Mesenchymal stem cell (in vitro differentiated cells and primary cell): Measurements from ENCODE around the gene DPP6.
"Not testable (repeated sequence)": the region's sequence is repeated elsewhere in the genome, so short reads cannot be mapped to it uniquely, and the experiment has no call there.

Experiments
- DNase-seq: peaks from one replicate; pipeline ENCODE4 v3.0.0-alpha.2; 2013
- H2AFZ ChIP-seq: one replicate; pipeline ENCODE4 v1.6.1; 2013; ENCODE audit warnings: low read depth, mild to moderate bottlenecking, control low read depth, inconsistent platforms, low read length, moderate library complexity
- H2AK5ac ChIP-seq: 2 replicates; pipeline ENCODE4 v1.6.1; 2013; ENCODE audit warnings: low read length, moderate library complexity, mild to moderate bottlenecking, inconsistent platforms; ENCODE audit not compliant: severe bottlenecking
- H2BK120ac ChIP-seq: one replicate; pipeline ENCODE4 v1.6.1; 2013; ENCODE audit warnings: low read depth, mild to moderate bottlenecking, inconsistent platforms, low read length, moderate library complexity
- H2BK12ac ChIP-seq, 2 experiments: one replicate each; pipeline ENCODE4 v1.6.1; 2013; ENCODE audit warnings: inconsistent platforms in 2 of 2, low read length in 2 of 2, mild to moderate bottlenecking in 2 of 2, moderate library complexity in 2 of 2, control low read depth in 1 of 2
- H2BK15ac ChIP-seq: one replicate; pipeline ENCODE4 v1.6.1; 2013; ENCODE audit warnings: mild to moderate bottlenecking, low read depth, inconsistent platforms; ENCODE audit not compliant: poor library complexity, severe bottlenecking
- H2BK5ac ChIP-seq: 2 replicates; pipeline ENCODE4 v1.6.1; 2013; ENCODE audit warnings: low read depth, mild to moderate bottlenecking, low read length, control low read depth, inconsistent platforms; ENCODE audit not compliant: poor library complexity, severe bottlenecking
- H3K14ac ChIP-seq, 2 experiments: one replicate each; pipeline ENCODE4 v1.6.1; 2013; ENCODE audit warnings: inconsistent platforms in 2 of 2, low read length in 2 of 2, control low read depth in 1 of 2, mild to moderate bottlenecking in 1 of 2, moderate library complexity in 1 of 2
- H3K18ac ChIP-seq, 2 experiments: one replicate each; pipeline ENCODE4 v1.6.1; 2013; ENCODE audit warnings: inconsistent platforms in 2 of 2, low read length in 2 of 2, control low read depth in 1 of 2, low read depth in 1 of 2, mild to moderate bottlenecking in 1 of 2
- H3K23ac ChIP-seq, 2 experiments: one replicate each; pipeline ENCODE4 v1.6.1; 2013; ENCODE audit warnings: inconsistent platforms in 2 of 2, low read length in 2 of 2, mild to moderate bottlenecking in 2 of 2, moderate library complexity in 2 of 2, control low read depth in 1 of 2
- H3K27ac ChIP-seq: 2 replicates; pipeline ENCODE4 v1.5.1; 2013; ENCODE audit warnings: mild to moderate bottlenecking, moderate library complexity, low read length, control low read depth, inconsistent platforms; ENCODE audit not compliant: poor library complexity, severe bottlenecking
- H3K27me3 ChIP-seq, 2 experiments: 2 replicates each; pipeline versions ENCODE4 v1.6.1 to v1.7.0; 2013; ENCODE audit warnings: low read length in 2 of 2, mild to moderate bottlenecking in 2 of 2, moderate library complexity in 2 of 2, control low read depth in 1 of 2, inconsistent platforms in 1 of 2; ENCODE audit not compliant: control insufficient read depth in 1 of 2, insufficient read depth in 1 of 2
- H3K36me3 ChIP-seq, 2 experiments: 2 replicates each; pipeline versions ENCODE4 v1.6.1 to v1.7.0; 2013; ENCODE audit warnings: low read length in 2 of 2, control low read depth in 1 of 2, inconsistent platforms in 1 of 2, low read depth in 1 of 2, mild to moderate bottlenecking in 1 of 2; ENCODE audit not compliant: insufficient read depth in 2 of 2, control insufficient read depth in 1 of 2
- H3K4ac ChIP-seq, 2 experiments: one replicate each; pipeline ENCODE4 v1.6.1; 2013; ENCODE audit warnings: inconsistent platforms in 2 of 2, low read length in 2 of 2, mild to moderate bottlenecking in 2 of 2, moderate library complexity in 2 of 2, control low read depth in 1 of 2, low read depth in 1 of 2
- H3K4me1 ChIP-seq: 2 replicates; pipeline ENCODE4 v1.6.1; 2013; ENCODE audit warnings: low read depth, low read length, control low read depth; ENCODE audit not compliant: control insufficient read depth, insufficient read depth
- H3K4me2 ChIP-seq: 2 replicates; pipeline ENCODE4 v1.6.1; 2013; ENCODE audit warnings: low read length, mild to moderate bottlenecking, inconsistent platforms; ENCODE audit not compliant: poor library complexity, severe bottlenecking
- H3K4me3 ChIP-seq, 2 experiments: 2 replicates each; pipeline versions ENCODE4 v1.5.1 to v1.7.0; 2013; ENCODE audit warnings: low read length in 2 of 2, mild to moderate bottlenecking in 2 of 2, control low read depth in 1 of 2, low read depth in 1 of 2; ENCODE audit not compliant: insufficient read depth in 1 of 2
- H3K79me1 ChIP-seq: replicated peaks from 2 replicates; pipeline ENCODE4 v1.6.1; 2013; ENCODE audit warnings: mild to moderate bottlenecking, control low read depth, low read length, inconsistent platforms; ENCODE audit not compliant: poor library complexity, severe bottlenecking
- H3K9ac ChIP-seq: 2 replicates; pipeline ENCODE4 v1.7.0; 2013; ENCODE audit warnings: mild to moderate bottlenecking, low read length, moderate library complexity
- H3K9me3 ChIP-seq: 2 replicates; pipeline ENCODE4 v1.7.0; 2013; ENCODE audit warnings: mild to moderate bottlenecking, low read length; ENCODE audit not compliant: control insufficient read depth
- H4K8ac ChIP-seq: one replicate; pipeline ENCODE4 v1.6.1; 2013; ENCODE audit warnings: inconsistent platforms, mild to moderate bottlenecking, low read length, moderate library complexity
- H4K91ac ChIP-seq: one replicate; pipeline ENCODE4 v1.6.1; 2013; ENCODE audit warnings: mild to moderate bottlenecking, low read length, inconsistent platforms
- WGBS: methylation state at CpG from one replicate; pipeline ENCODE4 v1.1.7; 2013; ENCODE audit warnings: mixed read lengths; 5-methylcytosine and 5-hydroxymethylcytosine counted together

The DPP6 gene

DNA sequence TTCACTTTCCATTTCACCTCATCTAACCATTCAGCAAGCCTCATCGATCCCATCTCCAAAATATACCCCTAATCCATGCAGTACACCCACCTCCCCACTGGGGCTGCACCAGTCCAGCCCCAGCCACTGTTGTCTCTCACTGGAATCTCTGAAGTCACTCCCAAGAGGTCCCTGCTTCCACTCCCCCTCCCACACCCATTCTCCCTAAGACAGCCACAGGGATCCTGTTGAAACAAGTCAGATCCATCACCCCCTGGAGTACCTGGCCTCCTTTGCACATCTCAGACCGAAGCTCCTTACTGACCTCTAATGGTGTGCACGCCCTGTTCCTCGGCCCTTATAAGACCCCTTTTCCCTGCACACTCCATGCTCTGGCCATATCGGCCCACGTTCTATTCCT is 36.6 kb upstream of the DPP6 start:
- H3K9ac ChIP-seq, H4K91ac ChIP-seq, H3K14ac ChIP-seq, H3K27me3 ChIP-seq, H2BK5ac ChIP-seq, H3K4me3 ChIP-seq, H3K23ac ChIP-seq, H3K27ac ChIP-seq, DNase-seq, H3K4ac ChIP-seq, H3K36me3 ChIP-seq, H2AK5ac ChIP-seq, H3K9me3 ChIP-seq, H2BK120ac ChIP-seq, H3K4me1 ChIP-seq, H3K79me1 ChIP-seq, H4K8ac ChIP-seq, H2BK12ac ChIP-seq, H3K18ac ChIP-seq, H2AFZ ChIP-seq, H2BK15ac ChIP-seq, H3K4me2 ChIP-seq: not testable (repeated sequence)
- 64% methylated on average over 6 of the region's 6 CpGs for WGBS

DNA sequence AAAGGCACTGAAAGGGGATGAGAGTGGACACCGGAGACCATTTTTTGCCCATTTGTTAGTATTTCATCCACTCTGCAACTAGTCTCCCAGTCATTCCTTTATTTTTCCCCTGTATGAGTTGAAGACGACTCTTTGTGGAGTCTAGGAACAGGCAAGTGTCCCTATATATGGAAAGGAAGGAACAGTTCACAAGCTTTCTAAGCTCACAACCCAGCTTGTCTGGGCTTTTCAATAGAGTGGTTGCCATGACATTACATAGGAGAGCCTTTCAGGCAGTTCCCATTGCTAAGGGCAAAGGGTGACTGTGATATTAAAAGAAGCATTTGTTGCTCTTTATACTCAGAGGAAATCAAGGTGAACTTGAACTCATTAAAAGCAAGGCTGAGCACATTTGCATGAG is 33.8 kb upstream of the DPP6 start:
- not testable (repeated sequence) for H3K23ac ChIP-seq, H2BK5ac ChIP-seq, H4K91ac ChIP-seq, H2AFZ ChIP-seq, H4K8ac ChIP-seq, H3K4me1 ChIP-seq, H3K14ac ChIP-seq, H2BK15ac ChIP-seq, H2BK12ac ChIP-seq, H3K27me3 ChIP-seq, H3K9ac ChIP-seq, H3K36me3 ChIP-seq, H3K4me2 ChIP-seq, H3K18ac ChIP-seq, H3K4me3 ChIP-seq, H3K27ac ChIP-seq, DNase-seq, H3K9me3 ChIP-seq, H2BK120ac ChIP-seq, H3K79me1 ChIP-seq, H2AK5ac ChIP-seq, H3K4ac ChIP-seq
- WGBS, result 20% methylated on average over 1 of the region's 2 CpGs

DNA sequence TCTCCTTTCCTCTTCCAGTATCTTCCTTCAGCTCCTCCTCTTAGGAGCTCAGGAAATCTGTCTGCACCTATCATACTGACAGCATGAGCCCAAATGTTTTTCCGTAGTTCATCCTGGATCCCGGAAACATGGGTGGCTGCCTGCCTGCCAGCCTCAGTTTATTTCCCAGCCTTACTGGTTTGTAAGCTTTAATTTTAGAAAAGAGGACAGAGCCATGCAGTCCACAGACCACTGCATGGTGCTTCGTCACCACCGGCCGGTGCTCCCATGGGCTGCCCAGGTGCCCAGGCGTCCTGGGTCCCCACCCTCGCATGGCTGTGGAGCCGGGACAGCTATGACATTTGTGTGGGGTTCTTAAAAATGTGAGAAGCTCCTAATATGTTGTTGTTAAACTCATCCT is 24.4 kb upstream of the DPP6 start:
- H3K27me3 ChIP-seq, H4K8ac ChIP-seq, H3K18ac ChIP-seq, H3K23ac ChIP-seq, H2BK5ac ChIP-seq, H3K27ac ChIP-seq, H3K79me1 ChIP-seq, H3K14ac ChIP-seq, H2AFZ ChIP-seq, H3K4ac ChIP-seq, H2BK120ac ChIP-seq, H3K9me3 ChIP-seq, H4K91ac ChIP-seq, H2BK12ac ChIP-seq, H3K36me3 ChIP-seq, H2BK15ac ChIP-seq, H3K9ac ChIP-seq, H3K4me3 ChIP-seq, H3K4me2 ChIP-seq, H3K4me1 ChIP-seq, H2AK5ac ChIP-seq, DNase-seq: not testable (repeated sequence)
- 92% methylated on average over 2 of the region's 8 CpGs for WGBS

- not testable (repeated sequence) for H2BK15ac ChIP-seq, H2AK5ac ChIP-seq, H3K9ac ChIP-seq, H3K79me1 ChIP-seq, H3K27me3 ChIP-seq, H2BK120ac ChIP-seq, H3K4ac ChIP-seq, H3K9me3 ChIP-seq, H3K4me2 ChIP-seq, H3K14ac ChIP-seq, H3K18ac ChIP-seq, H3K27ac ChIP-seq, H3K23ac ChIP-seq, H3K4me3 ChIP-seq, H2AFZ ChIP-seq, H3K36me3 ChIP-seq, H2BK5ac ChIP-seq, H4K91ac ChIP-seq, H2BK12ac ChIP-seq, H3K4me1 ChIP-seq, DNase-seq, H4K8ac ChIP-seq
- 49% methylated on average over 11 of the region's 11 CpGs for WGBS
Measured at GRCh38 chr7:154030476-154031080, 21.6 kb upstream of the DPP6 start.
